RPMI8226 (cell line): ENCODE results near the gene TCN2.
"Not testable (repeated sequence)": the region's sequence is repeated elsewhere in the genome, so short reads cannot be mapped to it uniquely, and the experiment has no call there.

Experiments used
- DNase-seq: peaks from one replicate; pipeline ENCODE4 v3.0.0-alpha.2; 2015

TCN2 gene

DNA sequence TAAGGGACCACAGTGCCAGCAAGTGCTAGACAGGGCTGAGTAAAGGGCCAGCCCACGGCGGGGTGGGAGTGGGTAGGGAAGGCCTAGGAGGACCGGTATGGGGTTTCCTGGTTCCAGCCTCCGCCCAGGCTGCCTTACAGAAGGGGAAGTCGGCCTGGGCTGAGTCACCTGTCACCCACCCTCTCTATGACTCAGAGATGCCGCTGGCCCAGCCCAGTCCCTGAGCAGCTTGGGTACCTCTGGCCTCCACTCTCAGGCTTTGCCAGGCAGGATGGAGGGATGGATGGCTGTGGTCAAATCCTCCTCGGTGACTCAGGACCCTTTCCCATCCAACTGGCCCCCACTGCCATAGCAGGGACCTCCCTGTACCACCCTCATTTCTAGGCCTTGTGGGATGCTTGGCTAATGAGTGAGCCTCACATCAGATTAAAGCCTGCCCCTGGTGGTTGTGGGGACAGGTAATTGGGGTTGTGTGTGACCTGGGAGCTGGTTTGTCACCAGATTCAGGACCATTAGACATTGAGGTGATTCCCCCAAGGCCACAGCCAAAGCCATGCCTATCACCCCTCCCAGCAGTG lies 42.5 kb downstream of the TCN2 start:
- DNase-seq: no peak

GRCh38 chr22:30650508-30651116 lies 43.6 kb downstream of the TCN2 start:
- DNase-seq: no peak

- no peak for DNase-seq
These were observed 45.9 kb downstream of the TCN2 start for GRCh38 chr22:30652852-30653251.

DNA sequence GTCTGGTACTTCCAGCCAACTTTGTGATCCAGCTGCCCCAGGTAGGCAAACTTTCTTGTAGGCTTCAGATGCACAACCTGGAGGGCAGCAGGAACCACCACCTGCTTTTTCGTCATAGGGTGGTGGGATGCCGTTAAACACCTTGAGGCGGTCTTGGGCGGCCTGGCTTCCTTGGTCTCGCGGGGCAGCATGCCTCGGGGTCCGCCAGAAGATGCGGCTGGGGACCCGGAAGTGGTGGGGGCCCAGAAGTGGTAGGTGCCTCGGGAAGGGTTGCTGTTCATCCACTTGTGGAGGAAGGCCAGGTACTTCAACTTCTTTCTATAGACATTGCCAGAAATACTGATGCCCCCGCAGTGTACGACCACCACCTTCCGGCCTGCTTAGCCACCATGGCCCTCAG lies 47.4 kb downstream of the TCN2 start:
- DNase-seq: no peak

DNA sequence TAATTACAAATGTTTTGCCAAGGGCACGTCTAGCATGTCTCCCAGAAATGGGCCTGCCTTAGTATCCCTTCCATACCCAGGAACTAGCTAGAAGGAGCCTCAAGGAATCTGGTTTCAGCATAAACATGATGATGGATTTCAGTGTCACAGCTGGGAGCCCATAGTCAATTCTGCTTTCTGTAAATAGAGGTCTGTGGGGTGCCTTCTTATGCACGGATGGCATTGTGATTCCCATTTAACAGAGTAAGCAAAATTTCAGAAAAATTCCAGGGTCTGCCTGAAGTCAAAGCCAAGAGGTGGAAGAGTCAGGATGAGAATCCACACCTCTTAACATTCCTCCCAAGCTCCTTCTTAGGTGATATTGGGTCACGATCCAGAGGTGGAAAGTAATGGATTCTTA lies 48.6 kb downstream of the TCN2 start:
- no peak for DNase-seq

- DNase-seq: no peak
These were observed 55.1 kb downstream of the TCN2 start for GRCh38 chr22:30662040-30662439.

DNA sequence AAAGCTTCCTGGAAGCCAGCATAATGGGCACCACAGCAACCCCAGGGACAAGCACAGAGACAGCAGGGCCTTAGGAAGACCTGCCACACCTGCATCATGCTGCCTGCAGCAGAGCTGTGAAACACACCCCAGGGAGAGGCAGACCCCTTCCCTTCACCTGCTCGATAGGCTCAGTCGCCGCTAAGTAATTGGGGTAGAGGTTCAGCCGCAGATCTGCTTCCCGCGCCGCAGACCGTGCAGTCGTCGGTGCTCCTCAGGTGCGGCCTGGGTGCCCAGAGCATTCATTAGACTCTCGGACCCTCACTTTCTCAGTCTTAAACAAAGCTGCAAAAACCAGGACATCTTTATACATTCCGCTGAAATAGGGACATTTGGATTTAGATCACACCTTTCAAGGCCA lies 57.8 kb downstream of the TCN2 start:
- no peak for DNase-seq

DNA sequence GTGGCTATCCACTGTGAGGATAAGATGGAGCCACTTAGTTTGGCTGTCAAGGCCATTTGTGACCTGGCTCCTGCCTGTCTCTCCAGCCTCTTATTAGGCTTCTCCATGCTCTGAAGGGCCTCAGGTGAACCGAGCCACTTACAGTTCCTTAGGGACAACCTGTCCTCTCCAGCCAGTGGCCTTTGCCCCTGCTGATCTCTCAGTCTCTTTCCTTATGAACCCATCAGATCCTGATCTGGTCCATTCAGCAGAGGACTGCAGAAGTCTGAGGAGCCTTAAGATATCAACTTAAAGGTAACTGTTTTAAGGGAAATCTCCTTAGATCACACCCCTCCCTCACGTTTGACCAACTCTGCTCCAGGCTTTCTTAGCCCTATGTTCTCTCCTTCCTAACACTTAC lies 58.3 kb downstream of the TCN2 start:
- no peak for DNase-seq

- DNase-seq: no peak
These were observed 58.8 kb downstream of the TCN2 start for GRCh38 chr22:30665786-30666185.

DNA sequence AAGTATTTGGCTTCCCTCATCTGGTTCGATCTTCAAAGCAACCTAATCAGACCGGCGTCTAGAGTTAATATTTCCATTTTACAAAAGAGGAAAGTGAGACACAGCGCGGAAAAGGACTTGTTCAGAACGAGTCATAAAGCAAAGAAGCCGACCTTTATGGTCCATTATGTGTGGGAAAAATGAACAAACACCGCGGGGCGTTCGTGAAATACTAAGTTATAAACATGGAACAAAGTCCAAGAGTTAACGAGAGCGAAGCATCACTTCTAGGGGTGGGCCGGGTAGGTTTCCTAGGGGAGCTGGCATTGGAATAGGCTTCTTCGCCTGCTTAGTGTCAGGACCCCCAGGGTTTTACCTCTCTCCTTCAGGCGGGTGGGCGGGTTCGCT lies 60.1 kb downstream of the TCN2 start:
- no peak for DNase-seq

GRCh38 chr22:30667494-30668385 lies 60.8 kb downstream of the TCN2 start, which contains the start of gene DUSP18:
TSS of gene DUSP18 (minus strand) at chr22:30667875. CDS start at chr22:30664003, 3,872 bp downstream.
- peak; percentile 92 for DNase-seq

DNA sequence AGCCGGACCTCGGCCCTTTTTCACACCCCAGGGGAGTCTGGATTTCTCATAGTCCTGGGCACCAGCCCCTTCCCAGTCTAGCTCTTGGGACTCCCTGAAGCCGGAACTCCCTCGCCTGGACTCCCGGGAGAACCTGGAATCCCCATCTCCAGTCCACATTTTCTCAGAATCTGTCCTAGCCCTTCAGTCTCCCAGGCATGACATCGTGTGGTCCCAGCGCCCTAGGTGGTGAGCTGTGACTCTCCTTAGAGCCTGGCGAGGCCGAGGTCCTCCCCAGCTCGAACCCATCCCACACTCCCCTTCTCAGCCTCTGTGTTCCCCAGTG lies 61.4 kb downstream of the TCN2 start:
- DNase-seq: no peak

DNA sequence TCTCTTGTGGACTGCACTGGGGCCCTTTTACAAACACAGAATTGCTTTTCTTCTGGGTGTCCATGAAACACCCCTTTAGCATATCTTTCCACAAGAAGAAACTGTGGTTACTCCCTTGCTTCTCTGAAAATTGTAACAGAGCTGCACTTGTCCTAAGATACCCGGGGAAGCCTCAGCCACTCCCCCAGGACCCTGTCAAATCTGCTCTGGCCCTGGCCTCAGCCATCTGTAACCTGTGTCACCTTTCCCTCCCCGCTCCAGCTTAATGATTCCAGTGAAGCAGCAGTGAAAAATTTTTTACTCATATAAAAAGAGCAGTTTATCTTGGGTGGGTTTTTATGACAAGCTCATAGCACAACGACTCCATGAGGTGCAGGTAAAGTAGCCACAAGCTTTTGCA lies 64.1 kb downstream of the TCN2 start:
- DNase-seq: no peak

GRCh38 chr22:30673136-30673535 lies 66.2 kb downstream of the TCN2 start:
- DNase-seq: no peak

GRCh38 chr22:30674482-30674881 lies 67.5 kb downstream of the TCN2 start:
- no peak for DNase-seq

DNA sequence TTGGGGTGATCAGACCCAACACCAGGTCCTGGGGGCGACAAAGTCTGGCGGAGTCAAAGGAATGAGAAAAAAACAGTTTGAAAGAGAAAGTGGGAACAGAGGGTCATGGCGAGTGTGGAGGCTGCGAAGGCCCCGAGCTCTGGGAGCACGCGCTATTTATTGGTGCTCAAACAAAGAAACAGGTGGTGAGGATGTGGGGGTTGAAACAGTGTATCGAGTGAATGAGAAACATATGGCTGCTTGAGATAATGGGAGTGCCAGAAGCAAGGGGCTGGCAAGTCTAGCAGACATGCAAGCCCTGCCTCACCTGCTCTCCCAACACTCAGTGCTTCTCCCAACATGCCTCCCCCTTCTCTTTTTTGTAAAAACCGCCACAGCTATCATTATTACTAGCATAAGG lies 68.5 kb downstream of the TCN2 start:
- DNase-seq: no peak

DNA sequence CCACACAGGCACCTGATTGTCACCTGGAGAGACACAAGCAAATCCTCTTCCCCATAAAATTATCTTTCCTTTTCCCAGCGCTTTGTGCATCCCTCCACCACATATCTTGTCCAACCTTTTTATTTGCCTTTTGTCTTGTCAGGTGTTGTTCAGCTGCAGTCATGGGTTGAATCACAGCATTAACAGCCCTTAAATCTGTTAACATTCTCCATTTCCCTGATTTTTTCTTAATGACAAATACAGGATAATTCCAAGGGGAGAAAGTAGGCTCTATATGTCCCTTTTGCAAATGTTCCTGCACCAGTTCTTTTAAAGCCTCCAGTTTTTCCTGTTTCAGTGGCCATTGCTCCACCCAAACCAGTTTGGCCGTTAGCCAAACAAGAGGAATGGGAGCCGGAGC lies 69.6 kb downstream of the TCN2 start:
- not testable (repeated sequence) for DNase-seq
